HTR-8/SVneo (cell line): ENCODE measurements around the gene GPX3.

ENCODE experiments used
- DNase-seq: peaks from one replicate; pipeline ENCODE4 v3.0.0; 2011; ENCODE audit warnings: low spot score, mixed read lengths; ENCODE audit not compliant: insufficient read length
- FAIRE-seq: peaks from 2 replicates; lab custom pipeline; 2011; peaks lifted over from hg19 to GRCh38; lab: Jason Lieb, UNC

Gene GPX3

DNA sequence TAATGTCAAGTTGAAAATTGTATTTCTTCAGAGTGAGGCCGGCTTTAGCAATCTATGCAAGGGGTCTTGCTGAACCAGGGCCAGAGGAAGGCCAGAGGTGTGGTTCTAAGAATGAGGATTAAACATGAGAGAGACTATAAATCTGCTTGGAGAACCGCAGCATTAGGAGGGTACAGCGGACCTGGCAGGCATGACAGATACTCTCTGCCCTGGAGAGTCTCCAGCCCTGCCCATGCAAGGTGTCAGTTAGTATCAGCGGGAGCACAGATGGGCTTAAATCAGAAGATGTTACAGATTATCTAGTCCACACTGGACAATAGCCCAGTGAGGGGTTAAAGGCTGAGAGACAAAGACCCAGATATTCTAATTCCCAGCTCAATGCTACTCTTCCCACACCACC is 11.5 kb upstream of the GPX3 start:
- DNase-seq (no peak), FAIRE-seq (no peak)

- DNase-seq (no peak), FAIRE-seq (no peak)
These were observed 7.5 kb upstream of the GPX3 start for GRCh38 chr5:151012862-151013261.

GRCh38 chr5:151014680-151015343 is 5.6 kb upstream of the GPX3 start:
- FAIRE-seq: no peak
- no peak for DNase-seq

DNA sequence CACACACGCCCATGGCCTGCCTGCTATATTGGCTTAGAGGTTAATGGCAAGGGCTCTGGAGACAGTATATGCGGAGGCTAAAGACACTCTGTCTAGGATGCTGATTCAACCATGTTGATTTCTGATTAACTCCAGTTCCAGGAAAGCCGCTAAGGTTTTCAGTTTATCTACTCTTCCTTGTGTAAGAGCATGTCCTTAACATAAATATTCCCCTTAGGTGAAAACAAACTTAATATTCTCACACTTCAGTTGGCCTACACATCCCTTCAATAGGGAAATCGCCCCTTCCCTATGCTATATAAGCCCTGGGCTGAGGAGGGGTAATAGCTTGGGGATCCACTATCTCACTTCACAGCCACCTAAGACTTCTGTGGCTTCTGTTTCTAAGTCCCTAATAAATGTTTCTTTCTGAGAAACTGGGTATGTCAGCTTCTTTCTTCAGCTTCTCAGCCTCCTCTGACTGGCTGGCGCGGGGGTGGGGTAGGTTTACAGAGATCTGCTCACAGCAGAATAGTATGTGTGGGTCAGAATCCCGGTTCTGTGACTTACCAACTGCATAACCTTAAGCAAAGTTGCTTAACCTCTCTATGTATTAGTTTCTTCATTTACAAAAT is 4.3 kb upstream of the GPX3 start:
- no peak for DNase-seq
- FAIRE-seq: no peak

DNA sequence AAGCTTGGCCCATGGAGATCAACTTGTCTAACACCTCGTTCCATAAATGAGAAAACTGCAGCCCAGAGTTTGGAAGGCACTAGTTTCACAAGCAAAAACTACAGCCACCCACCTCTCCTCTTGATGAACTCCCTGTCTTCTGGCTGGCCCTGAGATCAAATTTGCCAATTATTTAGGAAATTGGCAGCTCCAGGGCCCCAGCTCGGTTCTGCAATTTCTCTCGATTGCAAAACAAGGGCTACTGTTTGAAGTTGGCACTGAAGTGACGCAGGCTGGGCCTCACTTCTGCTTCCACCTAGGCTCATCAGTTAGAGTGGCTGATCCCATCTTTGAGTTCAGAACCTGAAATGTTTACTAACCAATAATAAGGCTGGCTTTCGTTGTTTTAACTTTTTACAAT is 3.7 kb upstream of the GPX3 start:
- DNase-seq: no peak
- no peak for FAIRE-seq

DNA sequence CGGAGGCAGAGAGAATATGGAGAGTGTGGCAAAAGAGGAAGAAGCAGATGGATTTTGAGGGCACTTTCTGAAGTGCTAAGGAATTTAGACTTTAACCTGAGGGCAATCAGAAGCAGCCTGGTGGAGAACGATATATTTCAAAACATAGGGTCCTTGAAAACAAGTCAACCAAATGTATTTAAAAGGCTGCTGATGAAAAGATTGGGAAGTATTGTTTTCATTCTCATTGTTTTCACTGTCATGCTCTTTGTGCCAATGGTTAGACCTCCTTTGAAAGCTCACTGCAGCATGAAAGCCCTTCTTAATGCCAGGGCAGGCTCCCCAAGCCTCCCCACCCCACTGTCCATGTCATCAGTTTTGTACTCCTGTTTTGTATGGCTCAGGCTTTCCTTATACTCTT is 2.5 kb upstream of the GPX3 start:
- DNase-seq: no peak
- no peak for FAIRE-seq

DNA sequence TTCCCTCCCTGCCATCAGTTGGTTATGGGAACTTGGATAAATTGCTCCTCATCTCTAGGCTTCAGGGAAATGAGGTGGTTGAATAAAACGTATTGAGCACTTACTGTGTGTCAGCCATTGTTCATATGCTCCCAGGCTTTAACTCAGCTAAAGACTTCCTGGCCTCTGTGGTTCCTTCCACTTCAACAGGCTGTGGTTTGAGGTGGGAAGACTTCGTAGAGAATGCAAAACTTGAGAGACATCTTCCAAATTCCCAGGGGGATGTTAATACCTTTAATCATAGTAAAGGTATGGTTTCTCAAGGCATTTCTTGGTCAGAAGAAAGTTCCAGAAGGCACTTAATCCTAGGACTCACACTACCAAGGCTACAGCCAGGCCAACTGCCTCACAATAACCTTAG is 1.5 kb upstream of the GPX3 start:
- no peak for FAIRE-seq

GRCh38 chr5:151019331-151019730 is 1.1 kb upstream of the GPX3 start:
- DNase-seq (no peak), FAIRE-seq (no peak)

More for the DNA sequence above, 1.5 kb upstream of the GPX3 start:
- no peak for DNase-seq

- FAIRE-seq (no peak), DNase-seq (no peak)
These were observed 1.4 kb downstream of the GPX3 start for GRCh38 chr5:151021746-151022145.

GRCh38 chr5:151022511-151023018 is 2.2 kb downstream of the GPX3 start:
- DNase-seq: no peak
- no peak for FAIRE-seq

- DNase-seq (no peak), FAIRE-seq (no peak)
These were observed 2.7 kb downstream of the GPX3 start for GRCh38 chr5:151023047-151023615.

DNA sequence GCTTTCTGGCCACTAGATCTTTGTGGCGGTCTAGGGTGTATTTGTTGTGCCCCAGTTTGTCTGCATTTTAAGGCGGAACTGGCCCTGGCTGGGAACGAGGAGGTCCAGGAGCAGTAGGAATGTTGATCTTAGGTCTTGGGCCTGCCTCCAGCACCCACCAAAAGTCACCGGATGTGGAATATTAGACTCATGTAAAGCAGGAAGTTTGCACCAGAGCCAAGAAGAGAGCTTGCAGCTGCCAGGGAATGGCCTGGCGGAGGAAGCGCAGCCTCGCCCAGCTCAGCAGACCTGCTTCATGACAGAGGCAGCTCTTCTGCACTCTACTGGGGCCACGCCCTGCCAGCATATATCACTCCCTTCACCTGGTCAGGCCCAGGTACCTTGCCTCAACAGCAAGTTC is 3.3 kb downstream of the GPX3 start:
- FAIRE-seq: no peak
- DNase-seq: no peak

- FAIRE-seq: no peak
- DNase-seq: no peak
These were observed 4.3 kb downstream of the GPX3 start for GRCh38 chr5:151024440-151025249.

DNA sequence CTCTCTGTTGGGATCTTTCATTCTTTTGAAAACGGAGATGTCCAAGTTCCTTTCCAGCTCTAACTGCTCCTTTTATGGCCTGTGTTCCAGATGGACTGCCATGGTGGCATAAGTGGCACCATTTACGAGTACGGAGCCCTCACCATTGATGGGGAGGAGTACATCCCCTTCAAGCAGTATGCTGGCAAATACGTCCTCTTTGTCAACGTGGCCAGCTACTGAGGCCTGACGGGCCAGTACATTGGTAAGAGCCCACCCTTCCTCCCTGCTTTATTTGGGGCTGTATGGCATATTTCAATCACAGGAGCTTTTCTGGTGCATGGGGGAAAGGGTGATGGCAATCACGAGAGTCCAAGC is 4.8 kb downstream of the GPX3 start:
- no peak for FAIRE-seq
- DNase-seq: no peak

GRCh38 chr5:151026088-151026487 is 5.7 kb downstream of the GPX3 start:
- DNase-seq (no peak), FAIRE-seq (no peak)

DNA sequence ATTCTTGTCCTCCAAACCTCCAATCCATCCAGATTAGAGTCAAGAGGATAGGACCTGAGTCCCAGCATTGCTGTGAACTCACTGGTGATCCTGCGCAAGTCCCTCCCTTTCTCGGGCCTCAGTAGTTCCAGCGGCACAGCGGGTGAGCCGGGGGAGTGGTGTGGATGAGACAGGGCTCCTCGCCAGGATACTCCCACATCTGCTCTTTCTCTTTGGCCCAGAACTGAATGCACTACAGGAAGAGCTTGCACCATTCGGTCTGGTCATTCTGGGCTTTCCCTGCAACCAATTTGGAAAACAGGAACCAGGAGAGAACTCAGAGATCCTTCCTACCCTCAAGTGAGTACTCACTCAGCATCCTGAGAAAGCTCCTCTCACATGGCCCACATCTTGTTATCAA is 6.3 kb downstream of the GPX3 start:
- FAIRE-seq (no peak), DNase-seq (no peak)

DNA sequence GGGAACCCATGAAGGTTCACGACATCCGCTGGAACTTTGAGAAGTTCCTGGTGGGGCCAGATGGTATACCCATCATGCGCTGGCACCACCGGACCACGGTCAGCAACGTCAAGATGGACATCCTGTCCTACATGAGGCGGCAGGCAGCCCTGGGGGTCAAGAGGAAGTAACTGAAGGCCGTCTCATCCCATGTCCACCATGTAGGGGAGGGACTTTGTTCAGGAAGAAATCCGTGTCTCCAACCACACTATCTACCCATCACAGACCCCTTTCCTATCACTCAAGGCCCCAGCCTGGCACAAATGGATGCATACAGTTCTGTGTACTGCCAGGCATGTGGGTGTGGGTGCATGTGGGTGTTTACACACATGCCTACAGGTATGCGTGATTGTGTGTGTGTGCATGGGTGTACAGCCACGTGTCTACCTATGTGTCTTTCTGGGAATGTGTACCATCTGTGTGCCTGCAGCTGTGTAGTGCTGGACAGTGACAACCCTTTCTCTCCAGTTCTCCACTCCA is 7.6 kb downstream of the GPX3 start:
- no peak for FAIRE-seq
- no peak for DNase-seq

DNA sequence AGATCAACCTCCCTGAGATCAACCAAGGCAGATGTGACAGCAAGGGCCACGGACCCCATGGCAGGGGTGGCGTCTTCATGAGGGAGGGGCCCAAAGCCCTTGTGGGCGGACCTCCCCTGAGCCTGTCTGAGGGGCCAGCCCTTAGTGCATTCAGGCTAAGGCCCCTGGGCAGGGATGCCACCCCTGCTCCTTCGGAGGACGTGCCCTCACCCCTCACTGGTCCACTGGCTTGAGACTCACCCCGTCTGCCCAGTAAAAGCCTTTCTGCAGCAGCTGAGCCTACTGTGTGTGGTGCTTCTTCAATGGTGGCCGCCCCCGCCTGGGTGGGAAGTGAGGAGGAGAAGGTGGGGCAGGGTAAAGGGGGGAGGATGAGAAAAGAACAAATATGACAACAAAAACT is 8.3 kb downstream of the GPX3 start:
- FAIRE-seq (no peak), DNase-seq (no peak)

DNA sequence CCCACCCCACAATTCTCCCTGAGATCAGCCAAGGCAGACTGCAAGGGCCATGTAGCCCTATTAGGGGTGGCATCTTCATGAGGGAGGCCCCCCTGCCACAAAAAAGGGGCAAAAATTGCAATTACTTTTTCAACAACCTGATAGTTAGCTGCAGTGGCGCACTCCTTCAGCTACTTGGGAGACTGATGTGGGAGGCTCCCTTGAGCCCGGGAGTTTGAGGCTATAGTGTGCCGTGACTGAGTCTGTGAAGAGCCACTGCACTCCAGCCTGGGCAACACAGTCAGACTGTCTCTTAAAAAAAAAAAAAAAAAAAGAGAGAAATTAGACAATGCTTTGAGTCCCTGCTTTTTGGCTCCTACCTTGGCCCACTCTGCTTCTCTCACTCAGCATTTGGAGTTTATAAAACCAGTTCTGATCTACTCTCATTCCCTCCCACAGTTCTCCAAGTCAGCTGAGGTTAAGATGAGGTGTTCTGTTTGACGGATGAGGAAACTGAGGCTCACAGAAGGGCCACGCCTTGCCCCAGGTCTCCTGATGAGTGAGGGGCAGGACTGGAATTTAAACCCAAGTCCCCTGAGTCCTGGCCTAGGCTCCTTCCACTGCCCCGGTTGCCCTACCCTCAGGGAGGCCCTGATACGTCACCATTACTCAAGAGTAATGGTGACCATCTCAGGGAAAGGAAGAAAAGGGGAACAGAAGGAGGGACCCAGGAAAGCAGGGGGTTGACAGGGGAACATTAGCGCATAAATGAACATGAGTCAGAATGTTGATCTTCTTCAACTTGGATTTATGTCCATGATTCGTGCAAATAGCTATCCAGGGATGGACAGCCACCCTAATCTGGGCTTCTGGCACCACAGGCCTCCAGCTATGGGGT is 9.0 kb downstream of the GPX3 start:
- DNase-seq: no peak
- FAIRE-seq: no peak

DNA sequence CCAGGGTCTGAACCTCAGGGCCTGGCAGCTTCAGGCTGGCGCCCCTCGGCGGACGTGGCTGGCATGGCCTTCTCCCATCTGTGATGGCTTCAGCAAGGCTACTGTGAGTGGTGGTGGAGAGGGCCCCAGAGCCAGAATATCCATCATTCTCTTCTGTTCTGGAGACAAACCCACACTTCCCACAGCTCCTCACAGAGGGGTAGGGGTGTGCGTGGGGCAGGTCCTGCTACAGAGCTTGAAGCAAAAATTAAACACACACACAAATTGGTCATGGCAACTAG is 9.6 kb downstream of the GPX3 start:
- DNase-seq: no peak
- FAIRE-seq: no peak
